Psoas muscle (tissue), 8 donors: ENCODE measurements around the gene LTBP1. TPM values are rescaled to one million over a fixed set of nuclear protein-coding genes. Genes with fewer than 3 reads are reported as not detected.

Experiments
- ATAC-seq, 4 donors: fragments of 200-7000 bp; cut with Tn5 transposase; one replicate each; pipeline ENCODE4 v1.9.1; 2020; ENCODE audit warnings: moderate library complexity in 3 of 4, mild to moderate bottlenecking in 2 of 4
- DNase-seq, 2 donors: peaks; one replicate each; pipeline ENCODE4 v3.0.0-alpha.2; 2020
- H3K27ac ChIP-seq: fragments of 200-600 bp; one replicate; pipeline ENCODE4 v1.8.0; 2022
- H3K27me3 ChIP-seq, 3 donors: fragments of 200-600 bp in 1 of 3; one replicate each; pipeline versions ENCODE4 v1.6.1 to v1.8.0; 2013 to 2022; ENCODE audit warnings: low read length in 2 of 3, mild to moderate bottlenecking in 2 of 3, moderate library complexity in 1 of 3; ENCODE audit not compliant: insufficient read depth in 3 of 3
- H3K36me3 ChIP-seq, 2 donors: fragments of 200-600 bp in 1 of 2; one replicate each; pipeline versions ENCODE4 v1.6.1 to v1.8.0; 2013 to 2022; ENCODE audit warnings: low read depth in 1 of 2, mild to moderate bottlenecking in 1 of 2, moderate library complexity in 1 of 2; ENCODE audit not compliant: insufficient read depth in 1 of 2
- H3K4me1 ChIP-seq: fragments of 200-600 bp; one replicate; pipeline ENCODE4 v1.8.0; 2022
- H3K4me3 ChIP-seq: fragments of 200-600 bp; one replicate; pipeline ENCODE4 v1.8.0; 2022; ENCODE audit warnings: mild to moderate bottlenecking
- H3K9me3 ChIP-seq: fragments of 200-600 bp; one replicate; pipeline ENCODE4 v1.8.0; 2022
- WGBS, 3 donors: extraction: QIAGEN DNeasy Blood & Tissue Kit; methylation state at CpG; one replicate each; pipeline versions ENCODE4 v1.1.6 to v1.1.7; 2013; 5-methylcytosine and 5-hydroxymethylcytosine counted together
- intact Hi-C, 2 donors: fragments of 100-400 bp; cut with DNase I; formaldehyde crosslinking; loops; one replicate each; pipeline versions ENCODE4 v1.11.0 to v1.14.2; 2022
- polyA plus RNA-seq, 3 donors: library from polyadenylated mRNA; stranded (reverse); fragments of 200-250 nt; gene quantifications; one replicate each; pipeline ENCODE4 v1.2.3, GENCODE V29; 2013
- total RNA-seq, 4 donors: library from RNA; stranded (reverse); fragmentation: NEBNext Ultra II Directional in 2 of 4; extraction: Animal tissue kit (Norgen Biotek cat#: 25700) in 2 of 4; gene quantifications; one replicate each; pipeline versions ENCODE4 v1.2.1 to v1.2.4, GENCODE V29; 2021 to 2023
- TF ChIP-seq, protein P1 (sequence below): fragments of 200-600 bp; IDR thresholded peaks from one replicate; pipeline ENCODE4 v1.8.0; 2022; ENCODE audit warnings: antibody characterized with exemption
- donor health status: healthy with polysubstance abuse.
- donor health status: DM: no; HTN: no; CAD: no; lungs with moderate emphysema.
- donor health status: Bipolar disorder and iron deficiency.
- donor health status: healthy.
- donor health status: DM: yes; HTN: yes; CAD: no.
- donor health status: DM: no; HTN: no; CAD: no.
- donor health status: DM: no; HTN: no; CAD: no.
- donor health status: DM: yes; HTN: yes; CAD: no.

LTBP1 gene
- total and polyA plus RNA-seq, 7 donors: 5.9 to 26.8 (median 9.5) TPM

DNA sequence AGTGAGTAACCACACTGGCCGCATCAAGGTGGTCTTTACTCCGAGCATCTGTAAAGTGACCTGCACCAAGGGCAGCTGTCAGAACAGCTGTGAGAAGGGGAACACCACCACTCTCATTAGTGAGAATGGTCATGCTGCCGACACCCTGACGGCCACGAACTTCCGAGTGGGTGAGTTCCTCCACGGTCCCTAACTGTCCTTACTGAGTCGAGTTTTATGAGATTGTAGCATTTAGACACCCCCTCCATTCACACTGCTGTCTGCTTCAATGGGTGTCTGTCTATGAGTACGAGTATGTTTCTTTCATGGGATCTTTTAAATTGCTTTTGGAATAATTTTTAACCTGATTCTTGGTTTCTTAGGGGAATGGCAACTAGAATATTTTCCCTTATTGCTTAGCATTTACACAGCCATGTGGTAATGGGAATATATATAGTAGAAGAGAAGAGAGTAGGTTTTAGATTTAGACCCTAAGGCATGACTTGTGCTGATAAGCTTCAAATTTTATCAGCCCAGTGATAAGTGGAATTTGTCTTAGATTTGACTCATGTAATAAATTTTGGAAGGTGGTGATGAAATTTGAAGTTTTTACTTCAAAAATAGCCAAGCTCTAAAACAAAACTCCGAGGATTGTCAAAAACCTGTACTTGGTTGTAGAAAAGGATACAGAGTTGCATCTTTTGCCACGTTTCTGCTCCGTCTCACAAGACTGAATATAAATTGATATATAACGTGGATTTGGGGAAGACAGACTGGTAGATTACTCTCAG lies 188.2 kb downstream of the LTBP1 start:
- TF ChIP-seq, protein P1, sequence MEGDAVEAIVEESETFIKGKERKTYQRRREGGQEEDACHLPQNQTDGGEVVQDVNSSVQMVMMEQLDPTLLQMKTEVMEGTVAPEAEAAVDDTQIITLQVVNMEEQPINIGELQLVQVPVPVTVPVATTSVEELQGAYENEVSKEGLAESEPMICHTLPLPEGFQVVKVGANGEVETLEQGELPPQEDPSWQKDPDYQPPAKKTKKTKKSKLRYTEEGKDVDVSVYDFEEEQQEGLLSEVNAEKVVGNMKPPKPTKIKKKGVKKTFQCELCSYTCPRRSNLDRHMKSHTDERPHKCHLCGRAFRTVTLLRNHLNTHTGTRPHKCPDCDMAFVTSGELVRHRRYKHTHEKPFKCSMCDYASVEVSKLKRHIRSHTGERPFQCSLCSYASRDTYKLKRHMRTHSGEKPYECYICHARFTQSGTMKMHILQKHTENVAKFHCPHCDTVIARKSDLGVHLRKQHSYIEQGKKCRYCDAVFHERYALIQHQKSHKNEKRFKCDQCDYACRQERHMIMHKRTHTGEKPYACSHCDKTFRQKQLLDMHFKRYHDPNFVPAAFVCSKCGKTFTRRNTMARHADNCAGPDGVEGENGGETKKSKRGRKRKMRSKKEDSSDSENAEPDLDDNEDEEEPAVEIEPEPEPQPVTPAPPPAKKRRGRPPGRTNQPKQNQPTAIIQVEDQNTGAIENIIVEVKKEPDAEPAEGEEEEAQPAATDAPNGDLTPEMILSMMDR: no peak
- intact Hi-C loops: loop anchor here in 1 of 2 donors (5.0 to 10.0 kb wide), 3 partner anchors 142 to 240 kb away; partner anchors contain the start of gene LTBP1
- H3K27me3 ChIP-seq: no peaks in the 10 kb centered on the region
- peaks cover 6% of the 10 kb centered on the region for H3K4me1 ChIP-seq
- H3K27ac ChIP-seq: peak overlapping the region; percentile 83
- no peaks in the 10 kb centered on the region for H3K9me3 ChIP-seq
- ATAC-seq (peak; percentile 57 to 64 (median 59)), DNase-seq (no peak)
- WGBS, 3 donors: 15 to 33% (median 23%) methylated on average over 13 of the region's 13 CpGs
- peak overlapping the region; percentile 65 for H3K4me3 ChIP-seq
- no peaks in the 10 kb centered on the region for H3K36me3 ChIP-seq

DNA sequence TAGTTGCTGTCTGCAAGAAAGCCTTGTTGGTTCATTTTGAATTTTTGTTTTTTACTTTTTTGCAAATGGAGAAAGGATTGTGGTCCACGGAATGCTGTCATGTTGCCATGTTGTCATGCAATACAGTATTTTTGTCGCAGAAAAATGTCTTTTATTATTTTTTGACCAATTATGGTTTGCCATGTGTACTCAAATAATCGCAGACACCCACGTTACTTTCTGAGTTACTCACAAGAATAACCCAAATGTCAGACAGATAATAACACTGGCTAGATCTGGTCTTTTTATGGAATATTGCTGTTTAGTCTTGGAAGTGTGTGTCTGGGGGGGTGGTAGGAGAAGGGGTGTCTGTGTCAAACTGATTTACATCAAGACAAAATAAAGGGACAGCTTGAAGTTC lies 188.9 kb downstream of the LTBP1 start:
- no peaks in the 10 kb centered on the region for H3K9me3 ChIP-seq
- peaks cover 6% of the 10 kb centered on the region for H3K4me1 ChIP-seq
- H3K4me3 ChIP-seq: peak overlapping the region; percentile 65
- TF ChIP-seq, protein P1: no peak
- WGBS, 3 donors: 16 to 44% (median 24%) methylated on average over 4 of the region's 4 CpGs
- H3K27ac ChIP-seq: peak overlapping the region; percentile 83
- ATAC-seq (no peak), DNase-seq (no peak)
- no peaks in the 10 kb centered on the region for H3K36me3 ChIP-seq
- intact Hi-C loops: loop anchor here in 1 of 2 donors (10.0 kb wide), 2 partner anchors 191 to 239 kb away; partner anchors contain the start of gene LTBP1
- H3K27me3 ChIP-seq: no peaks in the 10 kb centered on the region

DNA sequence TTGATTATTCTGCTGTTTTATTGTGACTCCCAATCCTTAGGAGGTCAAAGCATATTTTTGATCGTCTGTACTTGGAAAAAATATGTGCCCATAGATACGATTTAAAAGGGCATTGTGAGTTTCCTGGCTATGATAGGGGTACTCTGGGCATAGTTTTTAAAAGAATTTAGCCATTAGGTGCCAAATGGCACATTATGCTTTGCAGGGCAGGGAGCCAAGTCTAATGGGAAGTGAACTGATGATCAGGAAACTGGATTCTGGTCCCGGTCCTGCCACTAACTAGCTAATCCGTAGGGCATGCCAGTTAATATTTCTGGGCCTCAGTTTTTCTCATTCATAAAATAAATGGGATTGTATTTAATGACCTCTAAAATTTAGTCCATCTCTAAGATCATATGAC lies 189.3 kb downstream of the LTBP1 start:
- DNase-seq (no peak), ATAC-seq (no peak)
- TF ChIP-seq, protein P1: no peak
- H3K4me3 ChIP-seq: peak overlapping the region; percentile 65
- peak overlapping the region; percentile 83 for H3K27ac ChIP-seq
- WGBS, 3 donors: 9 to 28% (median 13%) methylated on average over 4 of the region's 4 CpGs
- intact Hi-C loops: loop anchor here in 1 of 2 donors (10.0 kb wide), 2 partner anchors 191 to 239 kb away; partner anchors contain the start of gene LTBP1
- no peaks in the 10 kb centered on the region for H3K36me3 ChIP-seq
- no peaks in the 10 kb centered on the region for H3K27me3 ChIP-seq
- H3K9me3 ChIP-seq: no peaks in the 10 kb centered on the region
- H3K4me1 ChIP-seq: peaks cover 6% of the 10 kb centered on the region

DNA sequence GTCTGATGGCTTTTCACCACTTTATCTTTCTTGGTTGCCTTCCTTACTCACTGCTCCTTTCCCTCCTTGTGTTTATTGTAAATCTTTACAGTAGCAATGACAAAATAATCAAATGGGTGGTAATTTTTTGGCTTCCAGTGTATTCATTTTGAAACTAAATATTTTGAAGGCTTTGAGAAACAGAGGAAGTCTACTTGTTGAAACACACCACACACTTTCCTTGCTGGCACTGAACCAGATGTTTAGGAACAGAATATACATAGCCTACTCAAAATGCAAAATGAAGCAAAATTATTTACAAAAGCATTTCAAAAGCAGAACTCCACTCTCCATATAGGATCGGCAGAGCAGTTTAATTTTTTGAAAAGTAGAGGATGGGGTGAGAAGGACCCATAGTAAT lies 189.8 kb downstream of the LTBP1 start:
- no peak for DNase-seq
- no peak for ATAC-seq
- TF ChIP-seq, protein P1: no peak
- Histone ChIP-seq H3K9me3 (no peaks in the 10 kb centered on the region), H3K4me3 (peak overlapping the region; percentile 65), H3K27ac (peak overlapping the region; percentile 83), H3K4me1 (peaks cover 6% of the 10 kb centered on the region), H3K36me3 (no peaks in the 10 kb centered on the region), H3K27me3 (no peaks in the 10 kb centered on the region)
- intact Hi-C loops: loop anchor here in 1 of 2 donors (10.0 kb wide), 2 partner anchors 192 to 238 kb away; partner anchors contain the start of gene LTBP1
- 49 to 53% (median 50%) methylated on average over 1 of the region's 1 CpG for WGBS, 3 donors
